NCI-H2227 treated with DMSO at 0.1 percent for 48 hours (cell line): ENCODE measurements around the gene ABI3BP.

Source experiments
- DNase-seq: peaks from one replicate; lab custom pipeline; 2025; lab: John Stamatoyannopoulos, UW

Gene ABI3BP

DNA sequence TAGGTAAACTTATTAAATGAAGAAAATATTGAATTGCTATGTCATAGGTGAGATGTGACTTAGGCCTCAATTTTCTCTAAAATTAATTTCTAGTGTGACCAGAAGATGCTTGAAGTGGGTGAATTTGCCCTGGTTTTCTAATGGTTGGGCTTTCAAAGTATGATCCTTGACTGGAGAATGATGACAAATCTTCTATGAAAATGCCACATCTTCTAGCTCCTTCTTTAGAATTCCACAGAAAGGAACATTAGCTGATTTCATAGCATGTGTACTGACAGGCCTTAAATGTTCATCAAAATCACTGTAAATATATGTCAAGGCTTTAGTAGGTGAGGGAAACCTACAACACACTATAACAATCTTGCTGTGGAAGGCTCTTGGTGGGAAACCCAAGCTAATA lies 8.9 kb downstream of the ABI3BP start:
- no peak for DNase-seq

GRCh38 chr3:100982710-100983109 lies 10.5 kb downstream of the ABI3BP start:
- DNase-seq, result no peak

DNA sequence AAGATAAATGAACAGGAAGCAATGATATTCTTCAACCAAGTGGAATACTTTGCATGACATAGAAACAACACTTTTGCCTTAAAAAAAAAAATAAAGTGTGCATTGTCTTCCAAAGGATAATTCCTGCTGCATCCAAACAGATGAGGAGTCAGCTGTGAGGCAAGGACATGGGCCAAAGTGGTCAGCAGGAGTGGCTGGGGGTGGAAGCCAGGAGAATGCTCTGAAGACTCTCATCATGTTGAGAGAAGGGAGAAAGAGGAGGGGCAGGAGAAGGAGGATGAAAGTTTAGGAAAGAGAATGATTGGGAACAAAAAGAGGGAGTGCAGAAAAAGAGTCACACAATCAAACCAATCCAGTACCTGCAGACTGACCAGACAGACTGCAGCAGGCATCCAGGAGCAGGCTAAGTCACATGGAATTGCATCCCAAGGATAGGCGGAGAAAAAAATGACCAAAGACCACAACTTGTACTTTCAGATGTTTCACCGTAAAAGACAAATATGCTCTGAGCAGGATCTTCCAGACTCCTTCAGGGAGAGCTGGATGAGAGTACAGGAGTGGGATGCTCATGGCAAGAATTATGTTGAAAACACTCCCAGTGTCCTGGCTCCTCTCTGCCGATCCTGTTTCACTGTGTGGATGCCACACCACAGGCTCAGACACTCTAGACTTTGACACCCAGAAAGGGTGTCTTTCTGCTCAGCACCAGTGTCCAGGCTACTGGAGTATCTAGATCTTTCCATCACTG lies 11.9 kb downstream of the ABI3BP start:
- DNase-seq, result no peak

DNA sequence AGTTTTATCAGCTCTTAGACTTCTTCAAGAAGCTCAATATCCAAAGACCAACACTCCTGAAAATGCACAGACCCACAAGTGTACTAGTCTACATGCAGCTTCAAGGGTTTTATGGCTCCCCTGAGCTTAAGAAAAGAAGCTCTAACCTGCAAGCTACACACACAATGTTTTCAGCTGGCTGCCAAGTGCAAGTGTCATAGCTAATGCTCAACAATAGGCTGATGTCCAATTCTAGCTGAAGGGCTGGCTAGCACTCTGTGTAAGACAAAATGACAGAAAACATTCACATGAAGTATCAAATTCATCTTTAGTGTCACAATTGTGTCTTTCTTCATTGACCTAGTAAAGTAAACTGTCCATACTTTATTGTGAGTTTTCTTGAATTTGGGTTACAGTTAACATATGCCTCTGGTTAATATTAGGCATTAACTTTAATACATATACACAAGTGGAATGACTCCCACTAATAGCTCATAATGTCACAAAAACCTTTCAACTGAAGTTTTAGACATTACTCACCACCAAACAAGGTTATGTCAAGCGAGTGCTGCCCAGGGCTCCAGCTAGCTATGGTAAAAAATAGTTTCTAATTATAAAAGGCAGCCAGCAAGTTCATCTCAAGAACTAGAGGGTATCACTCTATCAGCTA lies 15.1 kb downstream of the ABI3BP start:
- no peak for DNase-seq

GRCh38 chr3:100976611-100977010 lies 16.6 kb downstream of the ABI3BP start:
- no peak for DNase-seq

DNA sequence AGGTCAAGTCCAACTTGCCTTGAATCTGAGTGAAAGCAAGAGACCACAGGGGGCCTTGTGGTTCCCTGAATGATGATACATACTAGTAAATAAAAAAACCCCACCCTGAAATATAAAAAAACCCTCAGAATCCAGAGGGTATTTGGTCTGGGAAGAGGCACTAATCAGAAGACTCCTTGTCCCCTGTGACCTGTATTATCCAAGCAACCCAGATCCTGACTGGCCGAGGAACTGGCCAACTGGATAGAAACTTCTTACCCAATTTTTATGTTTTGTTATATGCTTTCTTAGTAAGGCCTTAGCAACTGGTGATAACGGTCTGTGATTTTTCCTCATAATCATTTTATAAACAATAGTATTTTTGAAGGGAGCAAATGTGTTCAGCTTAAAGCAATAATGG lies 17.5 kb downstream of the ABI3BP start:
- DNase-seq, result no peak

- DNase-seq, result no peak
These were observed 19.6 kb downstream of the ABI3BP start for GRCh38 chr3:100973594-100973993.

DNA sequence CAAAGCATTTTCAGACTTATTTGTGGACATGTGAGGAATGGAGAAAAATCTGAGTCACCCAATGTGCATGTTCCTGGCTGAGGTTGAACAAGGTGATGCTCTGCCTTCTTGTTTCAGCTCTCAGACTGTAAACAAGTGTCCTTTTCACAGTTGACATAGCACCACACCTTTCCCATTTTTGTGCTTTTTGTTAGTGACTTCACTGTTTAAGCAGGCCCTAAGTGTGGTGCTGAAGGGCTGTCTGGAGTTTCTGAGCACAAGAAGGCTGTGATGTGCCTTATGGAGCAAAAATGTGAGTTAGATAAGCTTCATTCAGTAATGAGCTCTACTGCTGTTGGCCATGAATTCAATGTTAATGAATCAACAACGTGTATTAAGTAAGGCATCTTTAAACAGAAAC lies 20.4 kb downstream of the ABI3BP start:
- no peak for DNase-seq

GRCh38 chr3:100972301-100972844 lies 20.8 kb downstream of the ABI3BP start:
- no peak for DNase-seq

DNA sequence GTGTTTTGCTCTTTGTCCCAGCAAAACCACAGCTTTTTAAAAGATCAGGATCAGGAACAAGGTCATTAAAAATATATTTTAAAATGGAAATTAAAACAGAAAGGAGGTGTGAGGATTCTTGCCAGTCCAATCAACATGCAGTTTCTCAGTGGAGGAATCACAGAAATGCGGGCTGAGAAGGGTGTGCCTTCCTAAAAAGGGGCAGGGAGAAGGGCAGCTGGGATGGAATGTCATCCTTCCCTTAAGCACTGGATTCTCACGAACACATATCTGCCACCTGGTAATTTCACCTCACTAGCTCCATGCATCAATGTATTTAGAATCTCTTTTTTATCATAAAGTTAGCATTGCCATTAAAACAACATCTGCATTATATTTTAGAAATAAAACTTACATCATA lies 21.4 kb downstream of the ABI3BP start:
- DNase-seq, result no peak

DNA sequence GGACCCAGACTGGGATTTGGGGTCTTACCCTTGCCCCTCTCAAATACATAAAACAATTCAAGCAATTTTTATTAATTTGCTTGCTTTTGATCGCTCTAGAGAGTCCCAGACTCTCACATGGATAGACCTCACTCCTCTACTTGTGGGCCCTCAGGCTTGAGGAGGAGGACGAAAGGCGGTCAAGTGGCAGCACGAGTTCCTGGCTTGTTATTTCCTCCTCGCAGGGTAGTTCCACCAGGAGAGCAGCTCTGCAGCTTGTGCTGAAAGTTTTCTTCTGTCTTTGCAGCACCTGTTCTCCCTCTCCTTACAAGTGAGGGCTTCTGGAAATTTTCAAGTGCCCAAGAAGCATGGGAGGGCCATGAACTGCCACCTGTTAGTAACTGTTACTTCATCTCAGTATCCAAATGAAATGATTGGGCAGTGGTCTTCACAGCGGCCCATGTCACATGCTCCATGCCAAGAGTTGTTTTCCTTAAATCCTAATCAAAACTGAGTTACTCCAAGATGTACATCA lies 22.7 kb downstream of the ABI3BP start:
- DNase-seq, result no peak

DNA sequence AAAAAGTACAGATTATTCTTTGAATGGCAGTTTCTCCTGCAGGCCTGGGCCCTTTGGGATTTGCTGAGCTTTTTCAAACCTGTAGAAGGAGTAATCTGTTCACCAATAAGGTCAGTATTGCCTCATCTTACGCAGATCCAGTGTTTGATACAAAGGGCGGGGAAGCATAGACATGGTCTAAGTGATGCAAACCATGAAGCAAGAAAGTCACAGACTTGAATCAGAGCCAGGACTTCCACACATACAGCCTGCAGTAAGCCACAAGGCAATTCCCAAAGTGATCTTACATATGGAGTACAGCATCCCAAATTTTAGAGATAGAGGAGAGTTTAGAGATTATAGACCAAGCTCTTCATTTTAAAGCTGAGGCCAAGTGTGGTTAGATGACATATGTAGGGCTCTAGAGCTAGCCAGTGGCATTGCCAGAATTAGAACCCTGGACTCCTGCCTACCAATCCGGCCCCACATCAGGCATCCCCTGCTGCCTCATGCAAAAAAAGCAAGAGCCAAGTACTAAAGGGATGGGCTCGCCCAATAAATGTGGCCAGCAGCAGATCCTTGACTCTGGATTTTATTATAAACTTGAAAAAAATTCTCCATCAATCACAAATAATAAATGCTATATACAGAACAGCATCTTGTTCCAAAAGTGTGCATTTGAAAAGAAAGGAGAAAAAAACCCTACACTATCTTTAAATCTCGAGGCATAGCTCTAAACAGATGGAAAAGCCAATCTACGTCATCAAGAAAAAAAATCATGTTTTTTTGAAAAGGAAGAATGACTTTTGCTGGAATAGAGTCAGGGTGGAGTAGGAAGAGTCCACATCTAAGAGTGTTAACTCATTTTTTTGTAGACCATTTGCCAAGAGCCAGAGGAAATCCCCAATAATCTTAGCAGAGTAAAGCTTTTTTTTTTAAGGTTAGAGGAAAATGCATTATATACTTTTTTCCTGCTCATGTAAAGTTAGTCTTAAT lies 24.0 kb downstream of the ABI3BP start:
- DNase-seq, result no peak

GRCh38 chr3:100966807-100967206 lies 26.4 kb downstream of the ABI3BP start:
- DNase-seq, result no peak

GRCh38 chr3:100966049-100966491 lies 27.2 kb downstream of the ABI3BP start:
- no peak for DNase-seq

DNA sequence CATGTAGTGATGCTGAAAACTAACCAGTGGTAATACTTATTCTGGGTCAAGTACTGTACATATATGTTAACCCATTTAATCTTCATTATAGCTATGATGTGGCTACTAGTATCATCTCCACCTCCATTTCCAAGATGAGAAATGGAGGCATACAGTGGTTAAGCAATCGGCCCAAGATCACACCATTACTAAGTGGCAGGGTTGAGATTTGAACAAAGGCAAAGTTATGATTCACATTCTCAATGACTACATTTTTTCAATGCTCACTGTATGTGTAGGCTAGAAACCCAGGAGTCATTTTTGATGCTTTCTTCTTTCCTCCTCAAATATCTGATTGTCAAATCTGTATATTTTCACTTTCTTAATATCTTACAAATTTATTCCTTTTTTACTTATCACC lies 30.2 kb downstream of the ABI3BP start:
- DNase-seq, result no peak

DNA sequence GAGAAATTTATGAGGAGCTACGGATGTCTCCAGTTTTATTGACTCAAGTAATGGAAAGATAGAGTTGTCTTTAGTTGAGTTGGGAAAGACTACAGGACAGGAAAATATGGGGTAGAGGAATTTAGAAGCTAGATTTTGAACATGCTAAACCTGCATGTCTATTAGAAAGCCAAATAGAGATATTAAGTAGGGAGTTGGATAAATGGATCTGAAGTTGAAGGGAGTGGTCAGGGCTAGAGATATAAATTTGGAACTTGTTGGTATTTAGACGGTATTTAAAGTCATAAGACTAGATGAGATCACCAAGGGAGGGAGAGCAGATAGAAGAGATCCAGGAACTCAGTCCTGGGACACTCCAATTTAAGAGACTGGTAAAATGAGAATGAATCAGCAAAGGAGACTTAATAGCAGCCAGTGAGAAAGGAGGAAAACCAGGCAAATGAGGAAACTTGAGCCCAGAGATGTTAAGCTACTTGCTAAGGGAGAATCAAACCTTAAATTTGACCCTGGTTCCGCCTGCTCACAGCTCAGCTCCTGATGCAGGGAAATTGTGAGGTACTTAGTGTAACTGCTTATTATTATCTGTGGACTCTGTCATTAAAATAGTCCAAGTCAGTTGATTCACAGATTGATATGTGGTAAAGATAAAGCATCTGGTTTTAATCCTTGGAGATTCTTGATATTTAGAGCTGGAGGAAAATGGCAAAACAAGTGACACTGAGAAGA lies 35.8 kb downstream of the ABI3BP start:
- DNase-seq, result no peak

GRCh38 chr3:100956276-100956675 lies 36.9 kb downstream of the ABI3BP start:
- DNase-seq, result no peak

DNA sequence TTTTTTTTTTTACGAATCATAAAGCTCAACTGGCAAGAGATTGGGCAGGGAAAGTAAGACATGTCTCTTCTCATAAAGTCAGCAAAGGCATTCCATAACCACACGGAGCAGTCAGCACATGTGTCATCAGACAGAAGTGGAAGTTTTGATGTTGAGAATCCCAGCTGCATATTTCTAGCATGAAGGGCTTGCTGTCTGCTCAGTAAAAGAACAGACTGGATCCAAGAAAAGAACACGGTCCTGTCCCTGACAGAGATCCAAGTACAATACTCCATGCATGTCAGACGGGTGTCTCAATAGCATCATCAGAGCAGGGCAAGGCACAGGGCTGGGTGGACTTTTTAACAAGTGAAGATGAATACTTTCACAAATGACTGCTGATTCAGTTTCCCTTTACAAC lies 38.2 kb downstream of the ABI3BP start:
- DNase-seq, result no peak

DNA sequence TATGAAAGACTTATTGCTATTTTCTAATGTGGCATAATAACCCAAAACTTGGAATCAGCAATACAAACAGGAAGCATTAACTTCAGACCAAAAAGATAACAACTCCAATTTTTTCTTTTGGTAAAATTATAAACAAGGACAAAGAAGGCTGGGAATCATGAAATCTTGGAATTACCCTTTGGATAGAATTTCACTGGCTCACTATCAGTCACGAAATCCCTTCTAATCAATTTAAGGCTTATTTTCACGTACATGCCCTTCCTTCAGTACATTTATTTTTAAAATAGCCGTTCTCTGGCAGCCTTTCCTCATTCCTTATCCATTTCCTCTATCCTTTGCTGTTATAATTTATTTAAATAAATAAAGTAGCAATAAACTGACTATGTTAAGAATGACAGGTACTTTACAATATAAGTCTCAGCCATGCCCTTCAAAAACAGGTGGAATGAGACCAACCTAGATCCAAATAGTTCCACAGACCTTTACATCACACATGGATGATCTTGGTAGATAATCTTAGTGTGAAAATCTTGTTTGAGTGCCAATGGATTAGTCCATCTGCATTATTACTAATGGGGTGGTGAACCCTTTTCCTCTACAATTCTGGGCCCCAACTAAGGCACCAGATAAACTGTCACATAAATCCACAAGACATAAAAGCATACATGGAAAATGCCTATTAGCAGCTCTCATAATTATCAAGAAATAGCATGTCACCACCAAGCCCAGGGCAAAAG lies 38.9 kb downstream of the ABI3BP start:
- no peak for DNase-seq

DNA sequence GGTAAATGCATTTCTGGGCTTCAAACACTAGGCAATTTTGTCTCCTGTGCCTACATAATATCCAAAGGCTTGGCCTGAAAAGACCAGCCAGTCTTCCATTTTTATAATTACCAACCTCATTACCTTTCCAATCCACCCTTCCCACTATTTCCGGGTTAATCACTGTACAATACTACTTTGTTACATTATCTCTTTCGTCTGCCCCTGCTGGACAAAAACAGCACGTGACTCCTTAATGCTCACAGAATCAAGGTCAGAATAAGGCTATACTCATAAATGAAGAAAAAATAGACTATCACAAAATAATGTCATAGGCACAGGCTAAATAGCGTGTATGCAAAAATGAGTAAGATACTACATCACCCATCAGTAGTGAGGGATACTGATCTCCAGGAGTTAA lies 40.1 kb downstream of the ABI3BP start:
- no peak for DNase-seq

GRCh38 chr3:100947119-100947518 lies 46.1 kb downstream of the ABI3BP start:
- DNase-seq, result no peak
